K562 (cell line): ENCODE results near the gene PTH1R. TPM values are rescaled to one million over a fixed set of nuclear protein-coding genes. Genes with fewer than 3 reads are reported as not detected.
A peak's percentile ranks its signal among the peaks of the same experiment; 100 is the strongest.

Experiments used
- BRF1 ChIP-seq: IDR thresholded peaks from 3 replicates; pipeline ENCODE4 v1.6.1; 2011; ENCODE audit warnings: borderline replicate concordance, mild to moderate bottlenecking; ENCODE audit not compliant: insufficient read length; ENCODE audit errors: extremely low read depth
- ESRRB ChIP-seq: fragments of 250-450 bp; sonication (Bioruptor Pico); IDR thresholded peaks from 2 replicates; pipeline ENCODE4 v1.5.0; 2020; ENCODE audit warnings: mild to moderate bottlenecking, moderate library complexity, borderline replicate concordance
- IRF1 ChIP-seq: sonication (generic); formaldehyde crosslinking; IDR thresholded peaks from 2 replicates; pipeline ENCODE4 v1.8.0; 2022; ENCODE audit warnings: missing genetic modification reagents, mild to moderate bottlenecking, borderline replicate concordance
- MBD1 ChIP-seq: fragments of 250-450 bp; sonication (Bioruptor Pico); IDR thresholded peaks from 2 replicates; pipeline ENCODE4 v1.8.0; 2022; ENCODE audit warnings: inconsistent platforms
- MLX ChIP-seq, 2 experiments: fragments of 450-650 bp in 1 of 2; sonication (generic) in 1 of 2; formaldehyde crosslinking; conservative IDR thresholded peaks; 2 replicates each; pipeline versions ENCODE4 v1.4.0 to v1.8.1; 2020 to 2022; ENCODE audit warnings: mild to moderate bottlenecking in 1 of 2, missing genetic modification reagents in 1 of 2
- PURB ChIP-seq: sonication (generic); formaldehyde crosslinking; IDR thresholded peaks from 2 replicates; pipeline ENCODE4 v1.9.0; 2021; ENCODE audit warnings: low read depth, mild to moderate bottlenecking, missing genetic modification reagents
- RFX5 ChIP-seq: IDR thresholded peaks from 2 replicates; pipeline ENCODE4 v1.6.1; 2011; ENCODE audit warnings: low read depth, mild to moderate bottlenecking, improper control_type of control experiment, low read length
- SMAD2 ChIP-seq: fragments of 150-350 bp; IDR thresholded peaks from 2 replicates; pipeline ENCODE4 v1.6.1; 2014; ENCODE audit warnings: low read depth, mild to moderate bottlenecking, low read length
- SRSF9 ChIP-seq: fragments of 200-400 bp; formaldehyde crosslinking; IDR thresholded peaks from 2 replicates; pipeline ENCODE4 v1.6.1; 2017; ENCODE audit warnings: low read depth, low read length, borderline replicate concordance
- TFE3 ChIP-seq: fragments of 450-650 bp; formaldehyde crosslinking; IDR thresholded peaks from 2 replicates; pipeline ENCODE4 v1.4.0; 2020; ENCODE audit warnings: mild to moderate bottlenecking, mixed read lengths
- ZBTB11 ChIP-seq, 3 experiments: fragments of 200-800 bp in 1 of 3; fragments of 250-450 bp in 1 of 3; fragments of 450-650 bp in 1 of 3; sonication (Bioruptor Pico) in 1 of 3; sonication (Bioruptor generic) in 1 of 3; formaldehyde crosslinking in 1 of 3; IDR thresholded peaks; 2 replicates each; pipeline versions ENCODE4 v1.6.1 to v1.8.0; 2016 to 2022; ENCODE audit warnings: mild to moderate bottlenecking in 2 of 3, missing genetic modification characterization in 2 of 3, missing compliant biosample characterization in 1 of 3, moderate library complexity in 1 of 3
- ZNF23 ChIP-seq: fragments of 250-450 bp; sonication (Bioruptor Pico); IDR thresholded peaks from 2 replicates; pipeline ENCODE4 v1.4.0; 2020; ENCODE audit warnings: mild to moderate bottlenecking
- ZNF436 ChIP-seq: fragments of 250-450, 450-650 bp; sonication (Bioruptor Pico); formaldehyde crosslinking; IDR thresholded peaks from 2 replicates; pipeline ENCODE4 v1.7.0; 2020; ENCODE audit warnings: mild to moderate bottlenecking
- ZNF707 ChIP-seq: fragments of 250-450 bp; sonication (Bioruptor Pico); conservative IDR thresholded peaks from 2 replicates; pipeline ENCODE4 v1.8.0; 2022; ENCODE audit warnings: inconsistent platforms, mild to moderate bottlenecking, moderate library complexity
- ZSCAN32 ChIP-seq: fragments of 450-650 bp; formaldehyde crosslinking; IDR thresholded peaks from 2 replicates; pipeline ENCODE4 v1.4.0; 2020; ENCODE audit warnings: mild to moderate bottlenecking, moderate library complexity
- polyA plus RNA-seq, 8 experiments: library from polyadenylated mRNA; depleted of rRNA in 4 of 8; stranded (reverse) in 5 of 8; unstranded in 3 of 8; fragments of >200 nt; fragmentation: Nextera tagmentation in 2 of 8; fragmentation: Illumina TruSeq in 1 of 8; extraction: Ambion mirVana in 2 of 8; extraction: Trizol in 1 of 8; gene quantifications; 2 replicates each; pipeline versions ENCODE4 v1.2.1 to v1.2.3, GENCODE V29; 2011 to 2014; ENCODE audit warnings: inconsistent platforms in 1 of 8, missing spikeins in 1 of 8
- total RNA-seq, 7 experiments: library from RNA; depleted of rRNA in 6 of 7; stranded (reverse); fragments of >200 nt in 6 of 7; fragmentation: Illumina TruSeq in 2 of 7; extraction: Trizol in 2 of 7; gene quantifications; 2 replicates each; pipeline versions ENCODE4 v1.2.1 to v1.2.3, GENCODE V29; 2011 to 2021; ENCODE audit warnings: low replicate concordance in 1 of 7
- TF ChIP-seq, protein P1 (sequence below): fragments of 450-650 bp; IDR thresholded peaks from 2 replicates; pipeline ENCODE4 v1.7.0; 2016; ENCODE audit warnings: borderline replicate concordance

Gene PTH1R
- total and polyA plus RNA-seq, 9 of the 15 experiments (the other 6 are each of a cell fraction or from before 2014, with no cell fraction given): not detected

DNA sequence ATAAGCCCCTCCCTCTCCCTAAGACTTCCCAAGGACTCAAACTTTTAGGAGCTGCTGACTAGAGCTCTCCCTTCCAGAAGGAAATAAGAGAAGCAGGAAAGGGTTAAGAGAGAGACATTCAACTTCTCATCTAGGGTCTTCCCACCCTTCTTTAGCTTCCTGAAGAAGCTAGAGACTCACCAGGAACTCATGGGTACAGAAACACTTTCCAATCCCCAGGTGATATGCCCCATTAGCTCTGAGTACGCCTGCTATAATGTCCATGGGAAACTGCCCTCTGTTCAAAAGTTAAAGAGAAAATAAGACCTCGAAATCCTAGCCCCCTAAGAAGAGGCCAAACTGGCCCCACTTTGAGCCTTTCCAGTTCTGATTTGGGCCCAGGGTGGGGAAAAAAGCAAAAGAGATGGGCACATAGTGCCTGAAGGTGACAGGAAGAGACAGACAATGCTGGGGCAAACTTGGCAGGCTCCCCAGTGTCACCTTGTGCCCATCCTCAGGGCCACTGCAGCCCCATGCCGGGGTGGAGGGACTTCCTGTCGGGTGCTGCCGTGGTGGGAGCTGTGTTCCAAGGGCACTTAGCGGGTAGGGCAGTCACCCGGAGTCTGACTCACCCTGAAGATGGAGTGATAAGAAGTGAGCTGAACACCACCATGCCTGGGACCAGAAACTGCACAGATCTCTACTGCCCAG, 69.5 kb downstream of the PTH1R start (continued):
- TF ChIP-seq TFE3 (CRISPR knock-in tag): no peak
- TF ChIP-seq SMAD2: no peak
- TF ChIP-seq ZNF436 (CRISPR knock-in tag): no peak
- no peak for TF ChIP-seq IRF1 (CRISPR knock-in tag)
- TF ChIP-seq SRSF9: no peak
- TF ChIP-seq MBD1 (CRISPR knock-in tag): no peak
- TF ChIP-seq, protein P1, sequence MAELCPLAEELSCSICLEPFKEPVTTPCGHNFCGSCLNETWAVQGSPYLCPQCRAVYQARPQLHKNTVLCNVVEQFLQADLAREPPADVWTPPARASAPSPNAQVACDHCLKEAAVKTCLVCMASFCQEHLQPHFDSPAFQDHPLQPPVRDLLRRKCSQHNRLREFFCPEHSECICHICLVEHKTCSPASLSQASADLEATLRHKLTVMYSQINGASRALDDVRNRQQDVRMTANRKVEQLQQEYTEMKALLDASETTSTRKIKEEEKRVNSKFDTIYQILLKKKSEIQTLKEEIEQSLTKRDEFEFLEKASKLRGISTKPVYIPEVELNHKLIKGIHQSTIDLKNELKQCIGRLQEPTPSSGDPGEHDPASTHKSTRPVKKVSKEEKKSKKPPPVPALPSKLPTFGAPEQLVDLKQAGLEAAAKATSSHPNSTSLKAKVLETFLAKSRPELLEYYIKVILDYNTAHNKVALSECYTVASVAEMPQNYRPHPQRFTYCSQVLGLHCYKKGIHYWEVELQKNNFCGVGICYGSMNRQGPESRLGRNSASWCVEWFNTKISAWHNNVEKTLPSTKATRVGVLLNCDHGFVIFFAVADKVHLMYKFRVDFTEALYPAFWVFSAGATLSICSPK: no peak
- peak in 2 of 3 experiments; percentile 71 to 72; a peak in 4 of 6 replicates for TF ChIP-seq ZBTB11 (CRISPR knock-in tag; IDR thresholded peaks at IDR 0.05)
- TF ChIP-seq RFX5: no peak
- no peak for TF ChIP-seq BRF1
- 0 out of 2 replicates have a peak, but pooled peaks have one; percentile 3 for TF ChIP-seq ZSCAN32 (CRISPR knock-in tag)
- no peak for TF ChIP-seq ZNF707 (CRISPR knock-in tag)
- no peak for TF ChIP-seq MLX (CRISPR knock-in tag; conservative IDR thresholded peaks at IDR 0.05)
- no peak for TF ChIP-seq PURB (CRISPR knock-in tag)
- no peak for TF ChIP-seq ZNF23
- no peak for TF ChIP-seq ESRRB (CRISPR knock-in tag)
